DMS 273 (cell line): ENCODE data around the gene WNT5A.
A peak's percentile ranks its signal among the peaks of the same experiment; 100 is the strongest.

Source experiments
- DNase-seq: peaks from one replicate; lab custom pipeline; 2025; ENCODE audit not compliant: unreplicated experiment; lab: John Stamatoyannopoulos, UW

The WNT5A gene

DNA sequence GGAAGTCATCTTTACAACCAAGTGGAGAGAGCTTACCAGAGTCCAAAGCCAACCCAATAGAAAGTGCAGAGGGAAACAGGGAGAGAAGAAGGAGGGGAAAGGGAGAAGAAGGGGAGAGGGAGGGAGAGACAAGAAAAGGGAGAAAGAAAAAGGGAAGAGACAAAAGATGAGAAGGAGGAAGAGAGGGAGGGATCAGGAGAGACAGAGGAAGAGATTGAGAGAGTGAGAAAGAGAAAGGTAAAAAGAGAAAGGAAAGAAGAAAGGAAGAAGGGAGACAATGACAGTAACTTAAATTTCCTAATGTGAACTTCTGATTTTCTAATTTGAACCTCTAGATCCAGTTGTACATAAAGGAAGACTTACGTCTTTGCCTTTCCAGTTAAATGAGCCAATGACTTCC lies 20.7 kb upstream of the WNT5A start:
- DNase-seq, result no peak

DNA sequence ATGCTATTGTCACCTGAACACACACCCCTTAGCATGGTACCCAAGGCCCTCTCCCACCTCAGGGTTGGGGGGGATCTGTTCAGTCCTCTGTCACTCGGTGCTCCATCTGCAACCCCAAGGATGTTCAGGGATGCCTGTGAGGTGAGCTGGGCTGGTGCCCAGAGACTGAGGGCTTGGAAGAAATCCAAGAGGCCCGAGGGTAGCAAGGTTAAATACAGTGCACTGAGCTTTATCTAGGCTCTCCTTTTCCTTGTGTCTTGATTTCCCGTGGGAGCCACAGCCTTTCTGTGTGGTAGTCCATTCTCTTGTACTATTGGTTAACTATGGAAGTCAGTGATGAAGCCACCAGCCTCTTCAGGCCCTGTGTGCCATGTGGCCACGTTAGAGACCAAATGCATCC lies 18.7 kb upstream of the WNT5A start:
- no peak for DNase-seq

DNA sequence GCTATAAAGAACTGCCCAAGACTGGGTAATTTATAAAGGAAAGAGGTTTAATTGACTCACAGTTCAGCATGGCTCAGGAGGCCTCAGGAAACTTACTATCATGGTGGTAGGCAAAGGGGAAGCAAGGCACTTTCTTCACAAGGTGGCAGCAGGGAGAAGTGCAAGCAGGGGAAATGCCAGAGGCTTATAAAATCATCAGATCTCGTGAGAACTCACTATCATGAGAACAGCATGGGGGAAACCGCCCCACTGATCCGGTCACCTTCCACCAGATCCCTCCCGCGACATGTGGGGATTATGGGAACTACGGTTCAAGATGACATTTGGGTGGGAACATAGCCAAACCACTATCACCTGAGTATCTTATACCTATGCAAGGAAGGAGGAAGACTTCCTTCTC lies 18.0 kb upstream of the WNT5A start:
- peak; percentile 40 for DNase-seq

DNA sequence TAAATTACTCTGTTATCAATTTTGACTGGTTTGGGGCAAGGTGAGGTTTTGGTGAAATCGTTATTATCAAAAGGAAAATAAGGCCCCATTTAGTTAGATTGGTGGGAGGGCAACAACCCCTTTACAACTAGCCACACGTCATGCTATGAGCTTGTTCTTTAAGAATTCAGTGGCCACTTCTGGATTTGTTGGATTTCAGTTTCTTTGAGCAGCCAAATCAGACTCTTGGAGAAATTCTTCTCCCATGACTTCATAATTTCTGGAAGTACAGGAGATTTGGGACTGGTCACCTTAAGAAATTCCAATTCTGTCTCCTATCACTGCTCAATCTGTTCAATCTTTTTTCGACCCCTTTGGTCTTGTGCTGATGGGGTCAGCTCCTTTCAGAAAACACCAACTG lies 14.8 kb upstream of the WNT5A start:
- DNase-seq, result no peak

DNA sequence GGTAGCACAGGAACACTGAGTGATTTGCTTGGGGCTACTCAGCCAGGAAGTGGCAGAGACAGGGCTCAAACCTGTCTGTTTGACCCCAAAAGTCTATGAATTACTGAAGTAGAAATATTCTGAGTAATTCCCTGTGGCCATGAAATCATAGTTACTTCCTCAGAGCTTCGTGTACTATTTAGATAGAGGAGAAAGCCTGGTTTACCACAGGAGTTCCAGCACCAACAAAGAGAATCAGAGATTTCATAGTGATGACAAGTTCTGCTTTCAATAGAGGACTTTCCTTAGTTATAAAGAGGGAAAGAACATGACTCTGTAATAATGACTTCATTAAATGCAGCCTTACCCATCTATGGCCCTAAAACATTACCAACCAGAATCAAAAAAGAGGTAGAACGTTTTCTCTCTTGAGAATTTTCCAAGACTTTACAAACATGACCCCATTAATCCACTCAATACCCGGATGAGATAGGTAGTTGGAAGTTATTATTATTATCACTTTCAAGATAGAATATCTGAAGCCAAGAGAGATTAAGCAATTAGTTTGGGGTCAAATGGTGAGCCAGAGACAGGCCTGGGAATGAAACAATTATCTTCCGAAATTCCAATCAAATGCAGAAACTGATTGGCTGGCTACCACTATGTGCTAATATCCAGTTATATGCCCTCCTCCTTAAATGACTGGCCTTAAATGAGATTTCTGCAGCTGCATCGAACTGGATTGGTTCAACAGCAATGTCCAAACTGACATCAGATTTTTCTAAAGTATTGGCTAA lies 13.6 kb upstream of the WNT5A start:
- DNase-seq, result no peak

DNA sequence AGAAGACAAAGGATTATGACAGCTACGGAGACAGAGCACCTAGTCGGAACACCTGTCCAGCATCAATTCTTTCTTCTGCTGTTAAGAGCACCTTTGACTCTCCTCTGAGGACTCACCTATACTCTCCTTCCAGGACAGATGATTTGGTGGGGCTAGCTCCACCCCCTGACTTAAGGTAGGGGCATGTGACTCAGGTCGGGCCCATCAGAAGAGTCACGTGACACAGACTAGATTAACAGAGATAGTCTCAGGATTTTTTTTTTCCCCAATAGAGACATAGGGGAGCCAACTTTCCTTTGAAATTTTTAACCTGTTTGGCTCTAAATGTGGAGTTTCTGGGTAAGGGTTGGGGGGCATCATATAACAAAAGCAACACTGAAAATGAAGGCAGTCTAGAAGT lies 11.4 kb upstream of the WNT5A start:
- DNase-seq, result no peak

DNA sequence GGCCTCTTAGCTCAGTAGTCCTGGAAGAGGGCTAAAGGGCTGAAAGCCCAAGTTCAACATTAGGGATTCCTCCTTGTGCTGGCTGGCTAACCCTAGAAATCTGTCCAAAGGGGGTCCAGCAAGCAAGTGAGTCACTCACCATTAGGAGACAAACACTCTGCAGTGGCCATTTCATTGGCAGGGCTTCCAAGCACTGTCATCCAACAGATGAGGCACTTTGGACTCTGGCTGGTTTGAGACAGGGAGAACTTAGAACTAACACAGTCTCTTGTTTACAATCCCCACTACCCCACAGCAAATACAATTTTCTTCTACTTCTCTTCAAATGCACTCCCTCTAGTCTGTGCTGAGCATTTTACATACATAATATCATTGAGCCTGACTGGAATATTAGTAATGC lies 10.1 kb upstream of the WNT5A start:
- no peak for DNase-seq

DNA sequence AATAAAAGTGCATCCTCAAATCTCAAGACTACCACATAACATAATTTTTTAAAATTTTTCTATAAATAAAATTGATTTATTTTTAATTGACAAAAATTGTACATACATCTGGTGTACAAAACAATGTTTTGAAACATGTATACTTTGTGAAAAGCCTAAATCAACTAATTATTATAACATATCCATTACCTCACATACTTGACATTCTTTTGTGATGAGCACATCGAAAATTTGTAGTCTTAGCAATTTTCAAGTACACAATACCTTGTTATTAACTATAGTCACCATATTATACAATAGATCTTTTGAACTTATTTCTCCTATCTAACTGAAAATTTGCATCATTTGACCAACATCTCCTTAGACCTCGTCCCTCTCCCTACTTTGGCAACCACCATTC lies 7.9 kb upstream of the WNT5A start:
- DNase-seq, result no peak

DNA sequence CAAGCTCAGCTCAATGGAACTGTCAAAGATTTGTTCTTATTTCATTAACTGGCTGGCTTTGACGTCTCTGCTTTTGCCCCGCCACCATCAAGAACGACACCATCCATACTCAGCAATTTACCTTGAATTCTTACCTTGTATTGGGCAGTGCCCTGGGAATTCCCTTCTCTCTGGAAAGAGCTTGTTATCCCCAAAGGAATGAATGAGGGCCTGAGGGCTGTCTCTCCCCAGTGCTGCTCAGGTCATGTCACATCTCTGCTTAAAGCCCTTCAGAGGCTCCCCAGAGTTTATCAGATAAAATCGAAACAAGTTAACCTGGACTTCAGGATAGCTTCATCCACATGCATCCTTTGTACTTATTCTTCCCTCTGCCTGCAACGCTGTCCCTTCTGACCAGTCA lies 5.9 kb upstream of the WNT5A start:
- no peak for DNase-seq

DNA sequence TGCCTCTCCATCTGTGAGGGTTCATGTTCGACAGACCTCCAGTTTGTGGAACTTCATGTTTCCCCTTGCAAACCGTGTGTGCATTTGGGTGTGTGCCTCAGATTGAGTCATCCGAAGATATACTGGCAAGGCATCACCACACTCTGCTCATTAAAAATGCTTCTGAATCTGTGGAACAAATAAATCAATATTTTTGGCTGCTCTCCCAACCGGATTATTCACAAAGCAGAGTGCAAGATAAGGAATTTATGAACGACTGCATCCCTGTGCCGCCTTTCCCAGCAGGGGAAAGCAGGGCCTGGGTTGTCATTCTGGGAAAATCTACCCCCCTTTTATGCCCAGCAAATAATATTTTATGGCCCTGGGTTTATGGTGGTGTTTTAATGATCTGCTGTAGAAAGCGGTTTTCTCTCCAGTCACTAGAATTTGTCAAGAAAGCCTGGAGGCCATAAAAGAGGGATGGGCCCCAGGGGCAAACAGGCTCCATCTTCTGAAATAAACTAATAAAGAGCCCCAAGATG lies 4.2 kb upstream of the WNT5A start:
- DNase-seq, result peak; percentile 72

DNA sequence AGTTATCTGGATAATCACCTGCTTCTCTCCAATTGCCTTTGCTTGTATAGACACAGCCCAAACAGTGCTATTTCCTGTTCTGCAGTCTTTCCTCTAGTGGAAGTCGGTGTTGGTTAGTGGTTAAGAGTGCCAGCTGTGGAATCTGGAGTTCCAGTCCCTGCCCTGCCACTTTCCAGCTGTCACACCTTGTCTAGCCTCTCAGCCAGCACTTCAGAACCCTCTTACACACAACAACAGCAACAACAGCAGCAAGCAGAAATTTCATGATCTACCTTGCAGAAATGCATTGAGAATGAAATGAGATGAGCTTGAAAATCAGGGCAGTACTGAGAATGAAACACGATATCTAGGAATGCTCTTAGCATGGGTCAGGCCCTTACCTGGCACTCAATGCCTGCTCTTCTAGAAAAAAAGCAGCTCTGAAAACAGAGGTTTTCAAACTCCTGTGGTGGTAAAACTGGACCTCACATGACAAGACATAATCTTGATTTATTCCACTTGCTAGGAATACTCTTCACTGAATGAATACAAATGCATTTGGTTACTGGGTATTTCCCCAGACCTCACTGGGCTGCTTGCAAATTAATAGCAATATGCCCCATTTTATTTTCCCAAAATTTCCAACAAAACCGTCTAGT lies 3.3 kb upstream of the WNT5A start:
- DNase-seq, result peak; percentile 31

DNA sequence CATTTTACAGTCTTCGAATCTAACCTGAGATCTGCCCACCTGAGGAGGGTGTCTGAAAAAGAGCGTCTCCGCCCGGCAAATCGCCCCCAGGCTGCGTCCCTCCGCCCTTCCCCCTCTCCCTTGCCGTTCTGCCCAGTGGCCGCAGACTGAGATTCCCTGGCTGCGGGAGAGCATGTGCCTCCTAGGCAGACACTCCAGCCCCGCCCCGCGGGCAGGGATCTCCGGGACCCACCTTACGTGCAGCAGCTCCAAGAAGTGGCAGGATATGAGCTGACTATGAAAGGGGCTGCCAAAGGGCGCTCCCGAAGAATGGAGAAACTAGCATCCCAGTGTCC lies 2.7 kb upstream of the WNT5A start:
- DNase-seq, result no peak

DNA sequence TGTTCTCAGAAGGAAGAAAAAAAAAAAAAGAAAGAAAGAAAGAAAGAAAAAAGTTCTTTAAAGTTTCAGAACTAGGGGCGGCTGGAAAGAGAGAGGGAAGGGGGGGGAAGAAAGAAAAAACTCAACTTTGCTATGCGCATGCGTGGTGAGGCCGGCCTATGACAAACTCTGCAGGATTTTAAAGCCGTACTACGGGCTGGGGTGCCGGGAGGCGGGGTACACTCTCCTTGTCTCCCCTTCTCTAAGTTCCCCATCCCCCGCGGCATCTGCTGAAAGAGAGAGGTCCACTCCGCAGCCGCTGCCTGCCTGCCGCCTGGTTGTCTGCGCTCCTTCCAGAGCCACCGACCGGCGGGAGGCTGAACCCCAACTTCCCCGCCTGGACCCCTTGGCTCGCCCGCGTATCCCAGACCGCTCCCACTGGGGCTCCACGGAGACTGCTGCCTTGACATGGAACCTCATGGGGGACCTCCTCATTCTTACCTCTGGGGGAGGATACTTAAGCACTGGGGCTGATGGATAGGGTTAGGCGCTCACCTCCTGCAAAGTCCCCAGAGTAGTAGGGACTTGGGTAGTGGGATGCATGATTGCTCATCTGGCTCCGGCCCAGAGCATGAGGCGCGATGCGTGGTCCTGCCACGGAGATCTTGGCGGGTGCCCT lies 1.4 kb upstream of the WNT5A start:
- peak; percentile 69 for DNase-seq

DNA sequence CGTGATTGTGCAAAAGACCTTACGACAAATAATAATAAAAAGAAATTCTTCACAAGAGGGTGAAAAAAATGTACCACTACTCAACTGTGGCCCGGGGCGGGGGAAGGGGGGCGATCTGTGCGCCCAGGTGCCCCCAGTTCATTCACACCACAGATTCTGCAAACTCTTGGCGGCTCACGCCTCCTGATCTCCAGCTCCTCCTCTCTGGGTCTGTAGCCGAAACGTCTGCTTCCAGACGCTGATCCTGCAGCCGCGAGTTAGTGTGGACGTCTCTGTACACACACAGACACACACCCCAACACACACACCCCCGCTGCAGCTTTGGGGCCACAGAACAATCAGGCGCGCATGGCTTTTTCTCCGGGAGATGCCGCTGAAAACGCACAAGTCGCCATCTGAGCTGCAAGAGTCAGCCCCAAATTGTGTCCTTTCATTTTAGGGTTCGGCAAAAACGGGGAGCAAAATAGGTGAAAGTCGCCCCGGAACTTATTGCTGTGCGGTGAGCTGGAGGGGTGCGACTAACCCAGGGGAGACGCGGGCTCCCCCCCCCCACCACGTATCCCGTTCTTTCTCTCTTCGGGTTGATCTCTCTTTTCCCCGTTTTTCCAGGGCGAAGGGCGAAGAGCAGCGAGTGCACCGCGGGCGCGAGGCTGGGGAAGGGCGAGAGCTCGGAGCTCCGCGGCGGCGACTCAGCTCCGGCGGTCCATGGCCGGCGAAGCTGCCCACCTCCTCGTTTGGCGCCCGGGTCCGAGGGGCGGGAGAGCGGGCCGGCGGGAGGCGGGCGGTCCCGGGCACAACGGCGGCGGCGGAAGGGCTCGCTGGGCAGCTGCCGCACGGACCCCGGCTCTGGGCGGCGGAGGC lies 505 bp upstream of the WNT5A start:
- DNase-seq, result peak; percentile 72

DNA sequence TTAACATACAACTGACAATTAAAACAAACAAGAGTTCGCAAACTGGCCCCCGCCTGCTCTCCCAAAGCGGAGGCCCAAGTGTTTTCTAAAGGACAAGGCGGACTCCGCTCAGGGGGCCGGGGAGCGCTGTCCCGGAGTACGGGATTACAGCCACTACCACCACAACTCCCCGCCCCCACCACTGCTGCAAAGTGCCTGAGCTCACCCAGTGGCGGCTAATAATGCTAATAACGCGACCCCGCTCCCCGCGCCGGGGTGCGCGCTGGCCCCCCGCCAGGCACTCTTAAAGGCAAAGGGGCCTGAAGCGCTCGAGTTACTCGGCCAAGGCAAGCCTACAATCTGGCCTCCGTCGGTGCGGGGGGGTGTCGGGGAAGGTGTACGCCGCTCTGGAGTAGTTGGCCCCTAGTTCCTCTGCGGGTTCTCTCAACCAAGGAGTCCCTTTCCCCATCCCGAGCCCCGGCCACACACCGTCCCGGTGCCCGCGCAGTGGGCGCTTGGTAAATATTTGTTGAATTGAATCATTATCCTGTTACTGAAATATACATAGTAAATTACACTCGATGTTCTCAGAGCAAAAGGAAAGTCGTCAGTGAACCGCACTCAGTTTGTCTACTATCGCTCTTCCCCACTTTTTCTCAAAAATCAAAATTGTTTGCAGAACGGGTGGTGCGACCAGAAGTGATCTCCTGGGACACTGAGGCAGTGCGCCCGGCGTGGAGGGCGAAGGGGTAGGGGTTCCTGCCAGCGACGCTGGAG lies 827 bp downstream of the WNT5A start:
- DNase-seq, result peak; percentile 84

DNA sequence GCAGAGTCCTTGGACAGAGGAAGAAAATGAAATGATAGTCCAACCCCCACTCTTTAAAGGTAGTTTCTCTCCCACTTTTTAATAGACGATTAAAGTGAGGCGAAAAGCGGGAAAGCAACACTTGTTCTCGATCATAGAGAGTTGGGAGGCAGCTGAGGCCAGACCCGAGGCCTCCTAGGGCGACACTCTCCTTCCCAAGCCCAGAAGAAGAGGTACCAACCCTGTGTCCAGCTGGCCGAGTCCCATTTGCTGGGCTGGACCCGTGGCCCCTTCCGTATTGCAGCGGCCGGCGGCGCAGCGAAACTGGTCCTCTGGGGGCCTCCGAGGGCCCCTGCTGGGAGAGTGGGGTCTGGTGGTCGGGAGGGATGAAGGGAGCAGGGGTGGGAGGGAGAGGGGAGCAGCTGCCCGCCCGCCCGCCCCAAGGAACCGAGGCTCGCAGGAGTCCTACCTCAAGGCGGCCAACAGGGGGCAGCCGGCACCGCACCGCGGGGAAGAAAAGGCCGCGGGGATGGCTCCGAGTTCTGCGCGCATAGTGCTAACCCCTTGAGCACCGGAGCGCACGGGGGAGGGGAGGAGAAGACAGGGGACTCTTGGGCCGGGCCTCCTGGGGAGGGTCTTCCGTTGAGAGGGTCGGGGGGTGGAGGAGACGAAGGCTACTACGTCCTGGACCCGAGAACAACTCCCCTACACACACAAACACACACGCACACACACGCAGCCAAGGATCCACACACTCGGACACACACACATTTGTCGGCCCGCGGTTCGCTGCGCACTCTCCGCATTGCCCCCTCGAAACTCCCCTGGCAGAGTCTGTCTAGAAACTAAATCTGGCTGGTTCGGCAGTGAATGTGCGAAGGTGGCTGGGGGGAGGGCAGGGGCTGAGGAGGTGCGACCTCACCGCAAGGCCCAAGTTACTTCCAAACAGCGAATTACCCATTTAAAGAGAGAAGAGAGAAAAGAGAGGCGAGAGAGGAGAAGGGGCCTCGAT lies 2.0 kb downstream of the WNT5A start:
- peak; percentile 86 for DNase-seq

DNA sequence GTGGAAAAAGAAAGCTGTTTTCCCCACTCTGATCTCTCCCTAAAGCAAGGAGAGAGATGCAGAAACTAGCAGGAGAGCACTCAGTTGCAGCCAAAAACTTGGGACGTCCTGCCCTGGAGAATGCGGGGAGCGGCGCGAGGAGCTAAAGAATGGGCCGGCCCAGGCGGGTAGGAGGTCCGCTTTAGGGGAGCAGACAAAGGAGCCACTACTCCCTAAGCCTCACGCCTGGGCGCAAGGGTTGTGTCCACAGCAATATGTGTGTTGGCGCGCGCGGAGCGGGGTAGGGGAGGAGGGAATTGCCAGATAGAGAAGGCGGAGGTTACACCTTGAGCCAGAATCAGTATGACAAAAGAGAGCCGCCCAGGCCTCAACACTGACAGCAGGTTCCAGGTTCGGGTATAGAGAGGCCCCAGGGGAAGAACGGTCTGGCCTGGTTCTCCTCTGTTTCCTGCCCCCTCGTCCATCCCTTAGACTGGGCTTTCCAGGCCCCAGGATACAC lies 2.9 kb downstream of the WNT5A start:
- DNase-seq, result no peak

DNA sequence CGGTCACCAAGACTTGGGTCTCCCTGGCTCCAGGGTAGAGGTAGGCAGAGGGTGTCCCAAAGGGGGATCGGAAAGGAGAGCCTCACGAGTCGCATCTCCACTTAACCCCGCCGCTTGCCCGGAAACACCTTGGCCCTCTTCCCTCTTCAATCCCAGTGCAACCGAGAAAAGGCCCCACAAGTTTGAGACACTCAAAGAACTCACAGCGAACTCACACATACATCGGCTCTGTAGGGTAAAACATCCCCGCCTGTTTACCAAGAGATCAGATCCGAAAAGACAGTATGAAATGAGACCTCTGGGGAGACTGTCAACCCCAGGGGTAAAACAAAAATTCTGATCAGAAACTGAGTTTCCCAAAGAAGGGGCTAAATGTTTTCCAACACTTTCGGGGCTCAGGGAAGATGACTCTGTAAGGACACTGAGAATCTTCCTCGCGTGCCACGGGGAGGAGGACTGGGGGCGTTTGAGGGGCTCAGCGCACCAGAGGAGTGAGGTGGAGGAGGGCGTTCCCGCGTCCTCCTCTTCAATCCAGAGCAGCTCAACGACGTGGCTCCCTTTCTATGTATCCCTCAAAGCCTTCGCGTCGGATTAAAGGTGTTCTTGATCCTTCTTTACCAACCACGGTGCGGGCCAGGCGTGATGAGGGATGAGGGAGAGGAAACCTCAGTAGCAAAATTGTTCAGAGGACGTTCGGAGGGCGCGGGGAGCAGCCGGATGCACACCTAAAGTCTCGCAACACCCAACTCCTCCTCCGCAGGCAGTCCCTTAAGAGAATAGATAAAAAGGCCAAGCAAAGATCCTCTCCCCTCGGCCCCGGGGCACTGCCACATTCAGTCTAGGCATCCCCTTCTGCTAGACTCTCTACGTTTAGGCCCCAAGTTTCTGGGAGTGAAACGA lies 3.7 kb downstream of the WNT5A start:
- no peak for DNase-seq
